Bladder microvascular endothelial cell (primary cell): ENCODE measurements around the gene TMX1. TPM values are rescaled to one million over a fixed set of nuclear protein-coding genes. Genes with fewer than 3 reads are reported as not detected.

Experiments used
- total RNA-seq: library from RNA; depleted of rRNA; stranded (reverse); fragments of >200 nt; gene quantifications from 2 replicates; pipeline ENCODE4 v1.2.3, GENCODE V29; 2014

TMX1 gene
- total RNA-seq: 33.5 and 45.5 TPM in 2 replicates

GRCh38 chr14:51239813-51240803 lies at the start of gene TMX1:
Gene TMX1, plus strand, starts transcription at chr14:51240247. Its CDS starts 46 bp downstream, at chr14:51240293.

Other genes with a start within 250 kb of the TMX1 start
- not detected in 2 replicates for gene TRIM9, start 145.1 kb upstream of the TMX1 start, total RNA-seq